HG02571 (cell line): ENCODE results near the gene SLC35A3.
A peak's percentile ranks its signal among the peaks of the same experiment; 100 is the strongest.
"Not testable (repeated sequence)": the region's sequence is repeated elsewhere in the genome, so short reads cannot be mapped to it uniquely, and the experiment has no call there.

Experiments
- ATAC-seq: cut with Tn5 transposase; IDR thresholded peaks from one replicate; pipeline ENCODE4 v1.9.1; 2021; ENCODE audit warnings: mild to moderate bottlenecking, moderate library complexity; ENCODE audit not compliant: unreplicated experiment

SLC35A3 gene

GRCh38 chr1:99969729-99970621 is at the start of gene SLC35A3:
TSS of gene SLC35A3 (plus strand) at chr1:99969996. CDS start at chr1:99993555, 23,559 bp downstream.
- peak; percentile 93 for ATAC-seq

GRCh38 chr1:99934801-99935200 is 35.0 kb upstream of the SLC35A3 start:
- ATAC-seq: no peak

GRCh38 chr1:99935534-99935933 is 34.3 kb upstream of the SLC35A3 start:
- no peak for ATAC-seq

- ATAC-seq: no peak
Measured at GRCh38 chr1:99936071-99936470, 33.7 kb upstream of the SLC35A3 start.

- ATAC-seq: no peak
Measured at GRCh38 chr1:99942723-99943122, 27.1 kb upstream of the SLC35A3 start.

GRCh38 chr1:99943223-99943794 is 26.5 kb upstream of the SLC35A3 start:
- no peak for ATAC-seq

- no peak for ATAC-seq
Measured at GRCh38 chr1:99944192-99944591, 25.6 kb upstream of the SLC35A3 start.

GRCh38 chr1:99945174-99945573 is 24.6 kb upstream of the SLC35A3 start:
- ATAC-seq: no peak

- no peak for ATAC-seq
Measured at GRCh38 chr1:99950486-99950885, 19.3 kb upstream of the SLC35A3 start.

- no peak for ATAC-seq
Measured at GRCh38 chr1:99952522-99952921, 17.3 kb upstream of the SLC35A3 start.

- no peak for ATAC-seq
Measured at GRCh38 chr1:99955375-99955774, 14.4 kb upstream of the SLC35A3 start.

GRCh38 chr1:99956755-99957154 is 13.0 kb upstream of the SLC35A3 start:
- no peak for ATAC-seq

GRCh38 chr1:99957818-99958217 is 12.0 kb upstream of the SLC35A3 start:
- no peak for ATAC-seq

- ATAC-seq: not testable (repeated sequence)
Measured at GRCh38 chr1:99959189-99959705, 10.5 kb upstream of the SLC35A3 start.

GRCh38 chr1:99960260-99960659 is 9.5 kb upstream of the SLC35A3 start:
- not testable (repeated sequence) for ATAC-seq

- no peak for ATAC-seq
Measured at GRCh38 chr1:99963041-99963795, 6.6 kb upstream of the SLC35A3 start.

- no peak for ATAC-seq
Measured at GRCh38 chr1:99964806-99965205, 5.0 kb upstream of the SLC35A3 start.

GRCh38 chr1:99965646-99966375 is 4.0 kb upstream of the SLC35A3 start:
- ATAC-seq: no peak

GRCh38 chr1:99968214-99968613 is 1.6 kb upstream of the SLC35A3 start:
- no peak for ATAC-seq

- peak; percentile 13 for ATAC-seq
Measured at GRCh38 chr1:99969260-99969728, 502 bp upstream of the SLC35A3 start.
